Measurements from ENCODE around the gene SHC3. TPM values are rescaled to one million over a fixed set of nuclear protein-coding genes. Genes with fewer than 3 reads are reported as not detected.

Gene SHC3
- 0.39 to 0.57 TPM (median 0.46 TPM) in 5 replicates for total RNA-seq (2022; extraction: Qiagen RNA extraction; ENCODE audit: low read depth)

GRCh38 chr9:89177944-89178829 lies at the start of gene SHC3:
Gene SHC3 (minus strand): TSS chr9:89178818. CDS start chr9:89178460, 358 bp downstream.

GRCh38 chr9:88991066-88992034 lies 187.3 kb downstream of the SHC3 start, which contains the start of gene S1PR3:
Gene S1PR3 (plus strand): TSS chr9:88991468. CDS start chr9:89001201, 9,733 bp downstream.

Other genes starting within 250 kb of the SHC3 start
- 29.1 to 42.3 TPM (median 38.0 TPM) in 5 replicates for gene S1PR3, start 187.3 kb downstream of the SHC3 start, total RNA-seq (2022; extraction: Qiagen RNA extraction; ENCODE audit: low read depth)
- 322 to 465 TPM (median 422 TPM) in 5 replicates for gene CKS2, start 132.4 kb upstream of the SHC3 start, total RNA-seq (2022; extraction: Qiagen RNA extraction; ENCODE audit: low read depth)
- 13.4 to 21.1 TPM (median 19.5 TPM) in 5 replicates for gene SECISBP2, start 139.7 kb upstream of the SHC3 start, total RNA-seq (2022; extraction: Qiagen RNA extraction; ENCODE audit: low read depth)